Measurements from ENCODE around the gene IL25.

DNA sequence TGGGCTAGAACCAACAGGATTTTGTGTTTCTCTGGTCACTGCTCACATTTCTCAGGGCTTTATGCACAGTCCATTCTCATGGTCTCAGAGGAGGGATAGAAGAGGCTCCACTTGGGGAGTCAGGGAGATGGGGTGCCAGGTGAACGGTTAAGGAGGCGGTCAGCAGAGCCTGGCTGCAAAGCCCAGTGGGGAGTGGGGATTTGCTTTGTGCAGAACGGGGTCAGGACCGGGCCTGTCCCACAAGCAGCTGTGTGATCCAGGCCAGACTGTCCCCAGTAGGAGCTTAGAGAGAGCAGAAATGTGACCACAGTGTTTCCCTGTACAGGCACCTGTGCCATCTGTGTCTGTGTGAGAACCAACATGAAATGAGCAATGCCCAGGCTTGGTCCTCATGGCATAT is 8.4 kb downstream of the IL25 start:
- TF ChIP-seq, protein P1, sequence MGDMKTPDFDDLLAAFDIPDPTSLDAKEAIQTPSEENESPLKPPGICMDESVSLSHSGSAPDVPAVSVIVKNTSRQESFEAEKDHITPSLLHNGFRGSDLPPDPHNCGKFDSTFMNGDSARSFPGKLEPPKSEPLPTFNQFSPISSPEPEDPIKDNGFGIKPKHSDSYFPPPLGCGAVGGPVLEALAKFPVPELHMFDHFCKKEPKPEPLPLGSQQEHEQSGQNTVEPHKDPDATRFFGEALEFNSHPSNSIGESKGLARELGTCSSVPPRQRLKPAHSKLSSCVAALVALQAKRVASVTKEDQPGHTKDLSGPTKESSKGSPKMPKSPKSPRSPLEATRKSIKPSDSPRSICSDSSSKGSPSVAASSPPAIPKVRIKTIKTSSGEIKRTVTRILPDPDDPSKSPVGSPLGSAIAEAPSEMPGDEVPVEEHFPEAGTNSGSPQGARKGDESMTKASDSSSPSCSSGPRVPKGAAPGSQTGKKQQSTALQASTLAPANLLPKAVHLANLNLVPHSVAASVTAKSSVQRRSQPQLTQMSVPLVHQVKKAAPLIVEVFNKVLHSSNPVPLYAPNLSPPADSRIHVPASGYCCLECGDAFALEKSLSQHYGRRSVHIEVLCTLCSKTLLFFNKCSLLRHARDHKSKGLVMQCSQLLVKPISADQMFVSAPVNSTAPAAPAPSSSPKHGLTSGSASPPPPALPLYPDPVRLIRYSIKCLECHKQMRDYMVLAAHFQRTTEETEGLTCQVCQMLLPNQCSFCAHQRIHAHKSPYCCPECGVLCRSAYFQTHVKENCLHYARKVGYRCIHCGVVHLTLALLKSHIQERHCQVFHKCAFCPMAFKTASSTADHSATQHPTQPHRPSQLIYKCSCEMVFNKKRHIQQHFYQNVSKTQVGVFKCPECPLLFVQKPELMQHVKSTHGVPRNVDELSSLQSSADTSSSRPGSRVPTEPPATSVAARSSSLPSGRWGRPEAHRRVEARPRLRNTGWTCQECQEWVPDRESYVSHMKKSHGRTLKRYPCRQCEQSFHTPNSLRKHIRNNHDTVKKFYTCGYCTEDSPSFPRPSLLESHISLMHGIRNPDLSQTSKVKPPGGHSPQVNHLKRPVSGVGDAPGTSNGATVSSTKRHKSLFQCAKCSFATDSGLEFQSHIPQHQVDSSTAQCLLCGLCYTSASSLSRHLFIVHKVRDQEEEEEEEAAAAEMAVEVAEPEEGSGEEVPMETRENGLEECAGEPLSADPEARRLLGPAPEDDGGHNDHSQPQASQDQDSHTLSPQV (IDR thresholded peaks at IDR 0.05): no peak
- TF ChIP-seq RCOR1 (conservative IDR thresholded peaks at IDR 0.05; ENCODE audit: low read depth, low read length) (no peak), SMC3 (IDR thresholded peaks at IDR 0.05; ENCODE audit: borderline replicate concordance, low read length) (no peak), POLR2A (IDR thresholded peaks at IDR 0.05; ENCODE audit: low read depth, low read length) (no peak), RAD21 (IDR thresholded peaks at IDR 0.05; ENCODE audit: insufficient read depth, low read depth, low read length) (no peak)

Data from GM12878 (cell line).